Lower leg skin (tissue), 3 donors: Measurements from ENCODE around the gene RAB11FIP3.

Source experiments
- CTCF ChIP-seq, 3 donors: fragments of 450-650 bp; IDR thresholded peaks; one replicate each; pipeline ENCODE4 v1.5.1; 2016; ENCODE audit warnings: antibody characterized with exemption in 3 of 3, mild to moderate bottlenecking in 3 of 3, moderate library complexity in 2 of 3
- POLR2A ChIP-seq, 2 donors: fragments of 450-650 bp; IDR thresholded peaks; one replicate each; pipeline ENCODE4 v1.6.1; 2016 to 2017; ENCODE audit warnings: antibody characterized with exemption in 2 of 2, mild to moderate bottlenecking in 1 of 2, moderate library complexity in 1 of 2

- TF ChIP-seq CTCF (IDR thresholded peaks at IDR 0.05) (no peak), POLR2A (IDR thresholded peaks at IDR 0.05) (no peak)
Measured at GRCh38 chr16:555528-556473, 130.4 kb downstream of the RAB11FIP3 start.
